Cardiac septum (tissue), 1 donor: ENCODE data around the gene IGFBPL1. TPM values are rescaled to one million over a fixed set of nuclear protein-coding genes. Genes with fewer than 3 reads are reported as not detected.

Source experiments
- DNase-seq: peaks from one replicate; pipeline ENCODE4 v3.0.0-alpha.2; 2020; ENCODE audit warnings: low spot score
- intact Hi-C: fragments of 100-400 bp; cut with DNase I; formaldehyde crosslinking; loops from one replicate; pipeline ENCODE4 v1.14.0; 2022
- total RNA-seq: library from RNA; stranded (reverse); fragmentation: NEBNext Ultra II Directional; extraction: Animal tissue kit (Norgen Biotek cat#: 25700); gene quantifications from one replicate; pipeline ENCODE4 v1.2.1, GENCODE V29; 2021
- donor health status: DM: no; HTN: no; CAD: no.

Gene IGFBPL1
- total RNA-seq, 1 donor from 2014 or later, result 0.30 TPM

GRCh38 chr9:38360839-38361472 is 63.3 kb downstream of the IGFBPL1 start:
- intact Hi-C loops, result loop anchor here (5.0 kb wide), 5 partner anchors 49 to 614 kb away; no protein-coding TSS in a partner anchor
- DNase-seq, result peak; percentile 6

- peak; percentile 31 for DNase-seq
- intact Hi-C loops, result loop anchor here (5.0 kb wide), 5 partner anchors 48 to 613 kb away; no protein-coding TSS in a partner anchor
Measured at GRCh38 chr9:38359689-38360385, 64.4 kb downstream of the IGFBPL1 start.

DNA sequence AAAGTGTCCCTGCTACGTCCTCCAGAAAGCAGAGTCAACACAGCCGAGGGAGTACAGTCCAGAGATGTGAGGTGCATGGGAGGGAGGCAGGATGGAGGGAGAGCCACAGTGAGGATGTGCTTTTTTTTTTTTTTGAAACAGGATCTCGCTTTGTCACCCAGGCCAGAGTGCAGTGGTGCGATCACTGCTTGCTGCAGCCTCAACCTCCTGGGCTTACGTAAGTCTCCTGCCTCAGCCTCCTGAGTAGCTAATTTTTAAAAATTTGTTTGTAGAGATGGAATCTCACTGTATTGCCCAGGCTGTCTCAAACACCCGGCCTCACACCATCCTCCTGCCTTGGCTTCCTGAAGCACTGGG is 65.0 kb downstream of the IGFBPL1 start:
- DNase-seq, result peak; percentile 26
- intact Hi-C loops, result no loop called here

DNA sequence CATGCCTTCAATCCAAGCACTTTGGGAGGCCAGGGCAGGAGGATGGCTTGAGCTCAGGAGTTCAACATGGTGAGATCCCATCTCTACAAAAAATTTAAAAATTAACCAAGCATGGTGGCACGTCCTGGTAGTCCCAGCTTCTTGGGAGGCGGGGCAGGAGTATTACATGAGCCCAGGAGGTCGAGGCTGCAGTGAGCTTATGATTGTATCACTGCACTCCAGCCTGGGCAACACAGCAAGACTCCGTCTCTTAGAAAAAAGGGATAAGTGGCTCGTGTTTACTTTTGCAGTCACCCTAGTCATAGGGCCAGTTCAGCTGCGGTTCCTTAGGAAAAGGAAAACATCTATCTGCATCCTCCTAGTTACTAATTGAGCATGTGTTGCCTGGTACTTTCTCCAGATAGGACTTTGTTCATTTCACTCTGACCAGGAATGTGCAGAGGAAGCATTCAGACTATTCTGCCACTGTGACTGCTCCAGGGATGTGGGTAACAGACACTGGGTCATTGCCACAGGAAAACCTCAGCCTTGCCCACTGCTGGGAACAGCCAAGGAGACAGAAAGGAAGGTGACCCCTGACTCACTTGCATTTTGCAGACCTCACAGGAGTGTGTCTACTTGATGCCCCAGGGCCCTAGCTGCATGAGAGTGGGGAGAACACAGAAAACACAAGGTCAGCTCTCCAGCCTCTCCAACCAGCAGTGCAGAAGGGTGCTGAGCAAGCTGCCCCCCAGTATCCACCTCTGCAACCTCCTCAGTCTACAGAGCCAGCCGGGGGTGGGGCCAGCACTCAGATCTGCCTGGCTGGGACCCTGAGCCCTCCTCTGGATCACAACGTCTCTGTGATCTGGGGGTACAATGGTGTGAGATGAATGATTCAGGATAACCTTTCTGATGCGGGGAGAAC is 65.6 kb downstream of the IGFBPL1 start:
- intact Hi-C loops, result no loop called here
- DNase-seq, result peak; percentile 50

DNA sequence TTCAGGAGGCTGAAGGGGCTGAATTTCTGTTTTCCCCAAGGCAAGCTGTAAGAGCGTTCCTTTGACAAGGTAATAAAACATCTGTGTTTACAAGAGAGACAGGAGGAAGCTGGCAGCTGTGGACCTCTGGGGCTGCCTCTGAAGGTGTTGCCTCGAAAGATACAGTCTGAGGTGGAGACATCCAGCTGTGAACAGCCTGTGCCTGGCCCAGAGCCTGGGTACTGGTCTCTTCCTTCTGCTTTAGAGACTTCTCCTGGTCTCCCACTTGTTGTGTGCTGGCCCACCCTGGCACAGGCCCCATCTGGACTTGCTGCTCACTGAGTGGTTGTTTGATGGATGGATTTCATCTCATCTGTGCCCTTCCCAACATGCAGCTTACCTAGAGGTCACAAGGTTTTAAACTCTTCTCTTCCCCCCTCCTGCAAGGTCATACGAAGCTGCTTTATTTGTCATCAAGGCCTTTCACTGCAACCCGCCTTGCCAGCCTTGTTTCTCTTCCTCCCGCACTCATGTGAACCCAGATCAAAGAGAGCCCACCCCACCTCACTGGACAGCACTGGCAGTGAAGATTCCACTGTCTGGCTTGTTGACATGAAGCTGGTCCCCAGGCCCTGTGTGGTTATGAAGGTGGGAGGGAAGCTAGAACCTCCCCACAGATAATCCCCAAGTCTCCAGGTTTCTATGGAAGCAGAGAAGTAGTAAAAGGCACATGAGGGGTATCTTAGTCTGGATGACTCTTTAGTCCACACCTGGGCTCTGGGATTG is 66.7 kb downstream of the IGFBPL1 start:
- intact Hi-C loops, result no loop called here

DNA sequence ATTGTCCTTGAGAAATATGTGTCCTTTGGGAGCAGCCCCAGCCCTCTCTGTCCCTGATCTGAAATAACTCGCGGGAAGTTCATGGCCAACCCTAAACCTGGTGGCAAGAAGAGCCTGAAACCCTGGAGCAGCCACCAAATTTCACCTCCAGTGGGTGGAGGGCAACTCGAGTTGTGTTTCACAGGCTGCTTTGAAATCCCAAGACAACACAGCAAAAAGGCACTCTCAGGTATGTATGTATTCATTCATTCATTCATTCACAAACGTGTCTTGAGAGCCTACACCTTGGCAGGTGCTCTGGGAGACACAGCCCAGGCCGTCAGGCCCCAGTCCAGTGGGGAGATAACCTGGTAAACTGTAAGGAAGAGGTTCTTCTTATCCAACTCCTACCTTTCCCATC is 67.4 kb downstream of the IGFBPL1 start:
- DNase-seq, result no peak
- intact Hi-C loops, result no loop called here

More for the DNA sequence above, 66.7 kb downstream of the IGFBPL1 start:
- DNase-seq, result peak; percentile 70

Other genes with a start within 250 kb of the IGFBPL1 start
- 21.0 TPM for gene ALDH1B1, start 31.8 kb downstream of the IGFBPL1 start, total RNA-seq
- 3.0 TPM for gene ANKRD18A, start 196.1 kb upstream of the IGFBPL1 start, total RNA-seq